ENCODE results near the gene PRLR.

DNA sequence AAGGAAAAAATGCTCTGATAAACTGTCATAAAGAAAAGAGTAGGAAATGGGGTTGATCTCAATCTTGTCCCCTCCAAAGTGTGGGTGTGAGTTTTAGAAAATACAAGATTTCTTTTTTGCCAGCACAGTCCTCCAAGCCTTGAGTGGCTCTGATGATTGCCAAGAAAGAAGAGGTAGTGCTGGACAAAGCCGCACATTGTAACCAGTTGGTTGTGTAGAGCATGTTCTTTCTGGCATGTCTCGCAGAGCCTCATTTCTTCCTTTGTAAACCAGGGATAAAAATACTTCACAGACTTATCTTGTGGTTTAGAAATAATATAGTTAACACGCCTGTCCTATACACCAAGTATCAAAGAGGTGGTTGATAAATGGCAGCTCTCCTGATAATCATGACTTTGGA is 30.4 kb downstream of the PRLR start:
- TF ChIP-seq, protein P1, sequence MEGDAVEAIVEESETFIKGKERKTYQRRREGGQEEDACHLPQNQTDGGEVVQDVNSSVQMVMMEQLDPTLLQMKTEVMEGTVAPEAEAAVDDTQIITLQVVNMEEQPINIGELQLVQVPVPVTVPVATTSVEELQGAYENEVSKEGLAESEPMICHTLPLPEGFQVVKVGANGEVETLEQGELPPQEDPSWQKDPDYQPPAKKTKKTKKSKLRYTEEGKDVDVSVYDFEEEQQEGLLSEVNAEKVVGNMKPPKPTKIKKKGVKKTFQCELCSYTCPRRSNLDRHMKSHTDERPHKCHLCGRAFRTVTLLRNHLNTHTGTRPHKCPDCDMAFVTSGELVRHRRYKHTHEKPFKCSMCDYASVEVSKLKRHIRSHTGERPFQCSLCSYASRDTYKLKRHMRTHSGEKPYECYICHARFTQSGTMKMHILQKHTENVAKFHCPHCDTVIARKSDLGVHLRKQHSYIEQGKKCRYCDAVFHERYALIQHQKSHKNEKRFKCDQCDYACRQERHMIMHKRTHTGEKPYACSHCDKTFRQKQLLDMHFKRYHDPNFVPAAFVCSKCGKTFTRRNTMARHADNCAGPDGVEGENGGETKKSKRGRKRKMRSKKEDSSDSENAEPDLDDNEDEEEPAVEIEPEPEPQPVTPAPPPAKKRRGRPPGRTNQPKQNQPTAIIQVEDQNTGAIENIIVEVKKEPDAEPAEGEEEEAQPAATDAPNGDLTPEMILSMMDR (IDR thresholded peaks at IDR 0.05), result no peak
- no peak for TF ChIP-seq POLR2AphosphoS5 (IDR thresholded peaks at IDR 0.05)

Measured in prostate gland (tissue), 2 donors.